GM18520 (cell line): ENCODE data around the gene CCDC171.
"Not testable (repeated sequence)": the region's sequence is repeated elsewhere in the genome, so short reads cannot be mapped to it uniquely, and the experiment has no call there.

Source experiments
- ATAC-seq: cut with Tn5 transposase; IDR thresholded peaks from one replicate; pipeline ENCODE4 v1.9.1; 2021; ENCODE audit not compliant: unreplicated experiment

CCDC171 gene

GRCh38 chr9:15670894-15671293, 118.1 kb downstream of the CCDC171 start:
- peak; percentile 48 for ATAC-seq

- no peak for ATAC-seq
Measured at GRCh38 chr9:15693701-15694100, 140.9 kb downstream of the CCDC171 start.

GRCh38 chr9:15696979-15697378, 144.1 kb downstream of the CCDC171 start:
- no peak for ATAC-seq

GRCh38 chr9:15697446-15697851, 144.6 kb downstream of the CCDC171 start:
- ATAC-seq = no peak

- ATAC-seq = not testable (repeated sequence)
Measured at GRCh38 chr9:15699876-15700559, 147.2 kb downstream of the CCDC171 start.

GRCh38 chr9:15707000-15707399, 154.2 kb downstream of the CCDC171 start:
- ATAC-seq = no peak

- no peak for ATAC-seq
Measured at GRCh38 chr9:15711531-15711930, 158.7 kb downstream of the CCDC171 start.

GRCh38 chr9:15711931-15712330, 159.1 kb downstream of the CCDC171 start:
- ATAC-seq = no peak

GRCh38 chr9:15714746-15715145, 161.9 kb downstream of the CCDC171 start:
- ATAC-seq = no peak

GRCh38 chr9:15717290-15717967, 164.6 kb downstream of the CCDC171 start:
- ATAC-seq = no peak

- ATAC-seq = no peak
Measured at GRCh38 chr9:15718423-15718822, 165.6 kb downstream of the CCDC171 start.

- ATAC-seq = no peak
Measured at GRCh38 chr9:15720861-15721260, 168.0 kb downstream of the CCDC171 start.

GRCh38 chr9:15722888-15723287, 170.0 kb downstream of the CCDC171 start:
- ATAC-seq = no peak

- ATAC-seq = no peak
Measured at GRCh38 chr9:15724016-15724415, 171.2 kb downstream of the CCDC171 start.

GRCh38 chr9:15724612-15725011, 171.8 kb downstream of the CCDC171 start:
- ATAC-seq = no peak

GRCh38 chr9:15725953-15726352, 173.1 kb downstream of the CCDC171 start:
- no peak for ATAC-seq

GRCh38 chr9:15729507-15729906, 176.7 kb downstream of the CCDC171 start:
- ATAC-seq = no peak

GRCh38 chr9:15735083-15735857, 182.4 kb downstream of the CCDC171 start:
- ATAC-seq = no peak

- no peak for ATAC-seq
Measured at GRCh38 chr9:15736569-15736968, 183.7 kb downstream of the CCDC171 start.

- ATAC-seq = no peak
Measured at GRCh38 chr9:15738011-15738410, 185.2 kb downstream of the CCDC171 start.

- ATAC-seq = no peak
Measured at GRCh38 chr9:15741015-15741414, 188.2 kb downstream of the CCDC171 start.

GRCh38 chr9:15743512-15743911, 190.7 kb downstream of the CCDC171 start:
- ATAC-seq = peak; percentile 82
